ENCODE results near the gene GPR15. TPM values are rescaled to one million over a fixed set of nuclear protein-coding genes. Genes with fewer than 3 reads are reported as not detected.

The GPR15 gene
- total RNA-seq, 3 donors from 2014 or later (not counting 1 experiment from before 2014, with no cell fraction given): 0.97 to 32.8 (median 1.5) TPM

DNA sequence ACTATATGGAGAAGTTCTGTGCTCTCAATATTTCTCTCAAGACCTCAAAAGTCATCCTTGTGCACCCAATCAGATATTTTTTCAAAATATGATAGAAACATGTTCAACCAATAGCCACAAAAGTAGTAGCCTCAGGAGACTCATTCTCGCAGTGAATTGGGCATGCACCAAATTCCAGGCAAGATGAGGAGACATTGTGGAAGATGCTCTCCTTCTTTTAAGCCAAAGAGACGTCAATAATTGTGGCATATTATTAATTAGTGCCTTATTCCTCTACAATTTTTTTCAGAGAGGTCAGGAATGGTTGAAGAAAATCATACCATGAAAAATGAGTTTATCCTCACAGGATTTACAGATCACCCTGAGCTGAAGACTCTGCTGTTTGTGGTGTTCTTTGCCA lies 34.4 kb upstream of the GPR15 start, which contains the start of gene OR5K2:
Gene OR5K2 (plus strand): TSS at position 301 of the 400 bp plus-strand sequence. CDS start 0 bp downstream, at position 301.
- TF ChIP-seq, protein P1, sequence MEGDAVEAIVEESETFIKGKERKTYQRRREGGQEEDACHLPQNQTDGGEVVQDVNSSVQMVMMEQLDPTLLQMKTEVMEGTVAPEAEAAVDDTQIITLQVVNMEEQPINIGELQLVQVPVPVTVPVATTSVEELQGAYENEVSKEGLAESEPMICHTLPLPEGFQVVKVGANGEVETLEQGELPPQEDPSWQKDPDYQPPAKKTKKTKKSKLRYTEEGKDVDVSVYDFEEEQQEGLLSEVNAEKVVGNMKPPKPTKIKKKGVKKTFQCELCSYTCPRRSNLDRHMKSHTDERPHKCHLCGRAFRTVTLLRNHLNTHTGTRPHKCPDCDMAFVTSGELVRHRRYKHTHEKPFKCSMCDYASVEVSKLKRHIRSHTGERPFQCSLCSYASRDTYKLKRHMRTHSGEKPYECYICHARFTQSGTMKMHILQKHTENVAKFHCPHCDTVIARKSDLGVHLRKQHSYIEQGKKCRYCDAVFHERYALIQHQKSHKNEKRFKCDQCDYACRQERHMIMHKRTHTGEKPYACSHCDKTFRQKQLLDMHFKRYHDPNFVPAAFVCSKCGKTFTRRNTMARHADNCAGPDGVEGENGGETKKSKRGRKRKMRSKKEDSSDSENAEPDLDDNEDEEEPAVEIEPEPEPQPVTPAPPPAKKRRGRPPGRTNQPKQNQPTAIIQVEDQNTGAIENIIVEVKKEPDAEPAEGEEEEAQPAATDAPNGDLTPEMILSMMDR (IDR thresholded peaks at IDR 0.05): no peak
- H3K9me3 Mint-ChIP-seq: no peaks in the 10 kb centered on the region
- no CpG with 5 or more reads among the region's 2 CpGs for WGBS (ENCODE audit: insufficient coverage)
- H3K36me3 Mint-ChIP-seq: no peaks in the 10 kb centered on the region
- DNase-seq (no peak), ATAC-seq (no peak)
- intact Hi-C loops (cut with micrococcal nuclease): no loop called here
- H3K9me3 ChIP-seq (ENCODE audit: control insufficient read depth, insufficient read depth, low read length): no peaks in the 10 kb centered on the region
- no peaks in the 10 kb centered on the region for H3K27me3 Mint-ChIP-seq (ENCODE audit: low read depth in 2 of 2)
- no peak within 1 kb of the TSS for H3K27ac ChIP-seq (ENCODE audit: low read length)
- H3K4me1 Mint-ChIP-seq: no peaks in the 10 kb centered on the region
- no peak within 1 kb of the TSS for H3K4me3 Mint-ChIP-seq
- H3K4me3 ChIP-seq (ENCODE audit: low read length): no peak within 1 kb of the TSS
- no peaks in the 10 kb centered on the region for H3K4me1 ChIP-seq (ENCODE audit: control insufficient read depth, insufficient read depth, low read length)
- H3K36me3 ChIP-seq (ENCODE audit: control insufficient read depth, insufficient read depth, low read length): no peaks in the 10 kb centered on the region
- no peak within 1 kb of the TSS for H3K27ac Mint-ChIP-seq
- no peaks in the 10 kb centered on the region for H3K27me3 ChIP-seq (ENCODE audit: control insufficient read depth, insufficient read depth, low read length)

DNA sequence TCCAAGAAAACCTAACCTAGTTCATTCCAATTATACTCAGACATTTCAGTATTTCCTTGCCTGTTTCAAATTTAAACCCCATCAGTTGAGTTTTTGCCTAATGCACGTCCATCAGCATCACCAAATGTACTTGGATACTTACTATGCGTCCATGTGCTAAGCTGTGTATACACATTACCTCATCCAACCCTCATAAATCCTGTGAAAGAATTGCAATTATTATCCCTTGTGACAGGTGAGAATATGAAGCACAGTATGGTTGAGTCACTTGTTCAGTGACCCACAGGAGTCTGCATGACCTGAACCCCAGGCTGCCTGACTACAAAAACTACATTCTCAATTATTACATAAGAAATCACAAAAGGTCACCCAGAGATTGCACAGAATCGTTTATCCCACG lies 31.8 kb upstream of the GPR15 start:
- DNase-seq: no peak
- TF ChIP-seq, protein P1 (IDR thresholded peaks at IDR 0.05): no peak
- Histone ChIP-seq H3K4me3 (ENCODE audit: low read length) (no peak overlapping the region), H3K27ac (ENCODE audit: low read length) (no peak overlapping the region), H3K9me3 (ENCODE audit: control insufficient read depth, insufficient read depth, low read length) (no peaks in the 10 kb centered on the region), H3K27me3 (ENCODE audit: control insufficient read depth, insufficient read depth, low read length) (no peaks in the 10 kb centered on the region), H3K4me1 (ENCODE audit: control insufficient read depth, insufficient read depth, low read length) (no peaks in the 10 kb centered on the region), H3K36me3 (ENCODE audit: control insufficient read depth, insufficient read depth, low read length) (no peaks in the 10 kb centered on the region)
- H3K36me3 Mint-ChIP-seq: no peaks in the 10 kb centered on the region
- intact Hi-C loops (cut with micrococcal nuclease): no loop called here
- 96% methylated on average over 2 of the region's 4 CpGs for WGBS (ENCODE audit: insufficient coverage)
- no peak for ATAC-seq
- H3K4me3 Mint-ChIP-seq: no peak overlapping the region
- peaks cover 0 to 5% of the 10 kb centered on the region in 2 donors for H3K4me1 Mint-ChIP-seq
- H3K27ac Mint-ChIP-seq: no peak overlapping the region
- H3K9me3 Mint-ChIP-seq: no peaks in the 10 kb centered on the region
- H3K27me3 Mint-ChIP-seq (ENCODE audit: low read depth in 2 of 2): no peaks in the 10 kb centered on the region

DNA sequence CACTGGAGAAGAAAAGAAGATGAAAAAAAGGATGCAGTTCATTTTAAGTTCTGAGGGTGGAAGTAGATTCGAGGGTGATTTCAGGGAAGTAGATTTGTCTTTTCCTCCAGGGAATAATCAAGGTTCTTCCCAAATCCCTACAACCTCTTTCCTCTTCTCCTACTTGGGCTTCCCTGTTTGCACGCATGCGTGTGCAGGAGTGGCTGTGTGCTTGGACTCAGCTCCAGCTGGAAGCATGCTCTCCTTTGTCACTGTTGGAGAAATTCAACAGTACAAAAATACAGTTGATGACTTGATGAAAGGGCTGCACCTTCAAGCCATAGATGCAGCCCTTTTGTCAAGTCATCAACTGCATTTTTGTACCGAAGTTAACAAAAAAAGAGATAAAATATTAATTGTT lies 30.5 kb upstream of the GPR15 start:
- WGBS (ENCODE audit: insufficient coverage): 87% methylated on average over 2 of the region's 4 CpGs
- Mint-ChIP-seq H3K9me3 (no peaks in the 10 kb centered on the region), H3K4me1 (peaks cover 0 to 5% of the 10 kb centered on the region in 2 donors), H3K27me3 (ENCODE audit: low read depth in 2 of 2) (no peaks in the 10 kb centered on the region), H3K27ac (no peak overlapping the region), H3K4me3 (no peak overlapping the region), H3K36me3 (no peaks in the 10 kb centered on the region)
- no peaks in the 10 kb centered on the region for H3K9me3 ChIP-seq (ENCODE audit: control insufficient read depth, insufficient read depth, low read length)
- TF ChIP-seq, protein P1 (IDR thresholded peaks at IDR 0.05): no peak
- no peak overlapping the region for H3K27ac ChIP-seq (ENCODE audit: low read length)
- intact Hi-C loops (cut with micrococcal nuclease): no loop called here
- H3K4me3 ChIP-seq (ENCODE audit: low read length): no peak overlapping the region
- no peaks in the 10 kb centered on the region for H3K27me3 ChIP-seq (ENCODE audit: control insufficient read depth, insufficient read depth, low read length)
- H3K4me1 ChIP-seq (ENCODE audit: control insufficient read depth, insufficient read depth, low read length): no peaks in the 10 kb centered on the region
- H3K36me3 ChIP-seq (ENCODE audit: control insufficient read depth, insufficient read depth, low read length): no peaks in the 10 kb centered on the region
- no peak for DNase-seq
- no peak for ATAC-seq

DNA sequence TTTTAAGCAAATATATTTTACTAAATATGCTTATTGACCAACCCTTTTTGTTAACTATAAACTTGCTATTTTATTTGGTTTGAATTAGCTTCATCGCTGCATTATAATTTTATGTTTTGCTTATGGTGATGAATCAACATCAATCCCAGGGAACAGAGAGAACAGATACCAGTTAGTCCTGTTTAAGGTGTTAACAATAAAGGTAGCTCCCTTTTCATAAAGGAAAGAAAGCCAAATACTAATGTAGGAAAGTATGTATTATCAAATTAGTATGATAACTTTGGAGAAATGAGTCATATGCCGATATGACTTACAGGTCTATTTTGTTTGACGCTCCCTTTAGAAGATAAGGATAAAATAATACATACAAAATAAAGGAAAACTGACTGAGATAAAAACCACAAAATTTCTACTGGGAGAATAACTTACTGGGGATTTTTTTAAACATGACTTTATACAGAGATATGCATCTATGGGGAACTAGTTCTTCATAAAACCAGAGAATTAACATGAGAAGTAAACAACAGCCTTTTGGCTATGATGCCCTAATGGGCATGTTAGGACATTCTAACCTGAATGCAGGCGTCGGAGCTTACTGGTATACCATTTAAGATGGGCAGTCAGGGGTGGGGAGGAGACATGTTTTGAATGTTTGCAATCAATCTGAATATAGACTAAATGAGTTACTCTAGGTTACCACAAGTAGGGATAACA lies 29.8 kb upstream of the GPR15 start:
- WGBS (ENCODE audit: insufficient coverage): 98% methylated on average over 3 of the region's 5 CpGs
- intact Hi-C loops (cut with micrococcal nuclease): no loop called here

More for the DNA sequence above, 29.8 kb upstream of the GPR15 start:
- DNase-seq: no peak
- Mint-ChIP-seq H3K36me3 (no peaks in the 10 kb centered on the region), H3K27me3 (ENCODE audit: low read depth in 2 of 2) (no peaks in the 10 kb centered on the region), H3K9me3 (no peaks in the 10 kb centered on the region), H3K4me3 (no peak overlapping the region), H3K4me1 (peaks cover 5% of the 10 kb centered on the region in 2 donors), H3K27ac (no peak overlapping the region)
- ATAC-seq: no peak
- no peaks in the 10 kb centered on the region for H3K27me3 ChIP-seq (ENCODE audit: control insufficient read depth, insufficient read depth, low read length)
- H3K9me3 ChIP-seq (ENCODE audit: control insufficient read depth, insufficient read depth, low read length): no peaks in the 10 kb centered on the region
- H3K36me3 ChIP-seq (ENCODE audit: control insufficient read depth, insufficient read depth, low read length): no peaks in the 10 kb centered on the region
- no peak overlapping the region for H3K27ac ChIP-seq (ENCODE audit: low read length)
- H3K4me1 ChIP-seq (ENCODE audit: control insufficient read depth, insufficient read depth, low read length): no peaks in the 10 kb centered on the region
- H3K4me3 ChIP-seq (ENCODE audit: low read length): no peak overlapping the region
- TF ChIP-seq, protein P1 (IDR thresholded peaks at IDR 0.05): no peak
